ENCODE measurements around the gene CAMKV.

Gene CAMKV

DNA sequence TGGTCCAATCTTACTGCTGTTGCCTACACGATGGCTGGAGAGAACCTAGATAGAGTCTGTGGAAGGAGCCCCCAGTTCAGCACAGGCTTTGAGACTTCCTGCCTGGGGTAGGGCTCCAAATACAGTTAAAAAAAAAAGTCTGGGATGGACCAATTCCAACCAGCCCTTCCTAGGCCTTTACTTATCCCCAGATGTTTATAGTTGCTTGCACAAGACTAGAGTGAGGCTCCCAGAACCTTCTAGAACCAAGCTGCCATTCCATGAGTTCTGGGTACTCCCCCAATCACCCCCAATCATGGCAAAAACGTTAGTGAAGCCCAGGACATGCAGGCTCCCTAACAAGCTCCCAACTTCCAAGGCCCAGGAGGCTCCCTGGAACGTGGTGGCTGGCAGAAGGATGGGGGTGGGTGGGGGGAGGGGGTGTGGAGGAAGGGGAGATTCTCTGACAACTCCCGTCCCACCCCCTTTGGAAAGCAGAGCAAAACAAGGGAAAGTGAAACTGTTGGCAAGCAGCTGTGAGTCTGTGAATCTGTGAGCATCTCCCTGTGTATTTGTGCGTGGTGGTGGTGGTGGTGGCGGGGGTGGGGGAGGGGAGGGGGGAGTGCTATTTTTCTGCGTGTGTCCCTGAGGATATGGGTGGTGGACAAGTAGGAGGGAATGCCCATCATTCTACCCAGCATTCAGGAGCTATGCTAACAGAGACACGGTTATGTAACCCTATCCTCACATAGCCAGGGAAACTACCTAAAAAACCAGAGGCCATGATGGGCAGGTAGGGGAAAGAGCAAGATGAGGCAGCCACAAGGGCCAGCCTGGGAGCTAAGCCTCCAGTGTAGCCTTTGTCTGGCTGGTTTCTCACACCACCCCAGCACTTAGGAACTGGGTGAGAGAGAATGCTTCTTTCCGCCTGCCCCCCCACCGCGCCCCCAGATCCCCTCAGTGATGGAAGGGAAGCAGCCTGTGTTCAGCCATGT lies 31.9 kb upstream of the CAMKV start:
- TF ChIP-seq GATA2 (IDR thresholded peaks at IDR 0.05; ENCODE audit: low read depth, low read length) = no peak
- no peak for TF ChIP-seq GATA3 (IDR thresholded peaks at IDR 0.05; ENCODE audit: low read depth, low read length)

DNA sequence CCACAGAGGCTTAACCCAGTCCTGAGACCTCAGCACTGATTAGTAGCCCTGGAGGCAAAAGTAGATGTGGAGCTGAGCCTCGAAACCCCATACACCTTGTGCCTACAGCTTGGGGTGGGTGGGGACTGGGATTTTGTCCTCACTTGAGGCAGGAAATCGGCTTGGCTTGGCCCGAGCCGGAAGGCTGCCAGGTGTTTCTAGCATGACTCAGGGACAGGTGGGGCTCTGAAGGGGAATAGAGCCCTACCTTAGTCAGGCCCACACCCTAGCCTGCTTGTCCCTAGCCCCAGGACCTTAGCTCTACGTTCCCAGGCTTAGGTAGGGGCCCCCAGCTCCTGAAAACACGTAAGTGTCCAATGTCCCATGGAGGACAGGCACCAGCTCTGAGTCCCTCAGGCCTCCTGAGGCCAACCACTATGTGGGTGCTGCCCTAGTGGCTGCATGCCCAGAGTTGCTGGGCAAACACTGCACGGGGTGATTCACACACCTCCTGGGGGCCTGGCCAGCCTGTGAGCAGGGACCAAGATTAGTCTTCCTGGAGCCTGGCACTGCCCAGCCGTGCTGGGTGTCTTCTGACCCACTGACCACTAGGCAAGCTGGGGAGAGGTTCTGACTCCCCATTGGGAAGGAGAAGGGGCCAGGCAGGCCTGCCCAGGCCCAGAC lies 30.9 kb upstream of the CAMKV start:
- no peak for TF ChIP-seq GATA2 (IDR thresholded peaks at IDR 0.05; ENCODE audit: low read depth, low read length)
- no peak for TF ChIP-seq GATA3 (IDR thresholded peaks at IDR 0.05; ENCODE audit: low read depth, low read length)

DNA sequence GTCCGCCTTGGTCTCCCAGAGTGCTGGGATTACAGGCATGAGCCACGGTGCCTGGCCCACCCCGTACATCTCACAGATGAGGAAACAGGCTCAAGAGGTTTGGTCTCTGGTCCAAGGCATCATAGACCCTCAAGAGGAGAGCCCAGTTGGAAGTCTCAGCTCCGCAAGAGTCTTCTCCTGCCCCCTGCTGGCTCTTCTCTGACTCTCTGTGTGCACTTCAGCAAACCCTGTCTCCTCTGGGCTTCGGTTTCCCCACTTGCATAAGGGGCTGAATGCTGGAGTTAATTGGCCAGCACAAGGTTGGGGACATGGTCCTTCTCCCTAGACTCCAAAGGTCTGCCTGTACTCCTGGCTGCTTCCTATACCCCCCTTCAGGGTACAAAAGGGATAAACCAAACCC lies 30.1 kb upstream of the CAMKV start:
- TF ChIP-seq GATA2 (IDR thresholded peaks at IDR 0.05; ENCODE audit: low read depth, low read length) = no peak
- no peak for TF ChIP-seq GATA3 (IDR thresholded peaks at IDR 0.05; ENCODE audit: low read depth, low read length)

DNA sequence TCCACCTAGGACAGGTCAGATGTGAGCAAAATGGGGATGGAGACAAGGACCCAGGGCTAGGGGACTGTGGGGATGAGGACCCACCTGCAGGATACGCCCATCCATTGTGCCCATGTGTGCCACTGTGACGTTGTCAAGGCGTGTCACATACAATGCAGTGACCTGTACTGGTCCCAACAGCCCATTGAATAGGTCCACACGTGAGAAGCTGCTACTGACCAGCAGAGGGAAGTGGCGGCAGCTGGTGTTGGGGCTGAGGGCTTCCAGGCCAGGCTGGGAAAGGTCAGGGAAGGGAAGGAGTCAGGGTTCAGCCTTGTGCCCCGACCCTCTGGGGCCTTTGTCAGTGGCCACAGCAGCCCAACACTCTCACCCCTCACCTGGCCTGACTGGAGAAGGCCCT lies 29.3 kb upstream of the CAMKV start:
- TF ChIP-seq GATA2 (IDR thresholded peaks at IDR 0.05; ENCODE audit: low read depth, low read length) = no peak
- no peak for TF ChIP-seq GATA3 (IDR thresholded peaks at IDR 0.05; ENCODE audit: low read depth, low read length)

DNA sequence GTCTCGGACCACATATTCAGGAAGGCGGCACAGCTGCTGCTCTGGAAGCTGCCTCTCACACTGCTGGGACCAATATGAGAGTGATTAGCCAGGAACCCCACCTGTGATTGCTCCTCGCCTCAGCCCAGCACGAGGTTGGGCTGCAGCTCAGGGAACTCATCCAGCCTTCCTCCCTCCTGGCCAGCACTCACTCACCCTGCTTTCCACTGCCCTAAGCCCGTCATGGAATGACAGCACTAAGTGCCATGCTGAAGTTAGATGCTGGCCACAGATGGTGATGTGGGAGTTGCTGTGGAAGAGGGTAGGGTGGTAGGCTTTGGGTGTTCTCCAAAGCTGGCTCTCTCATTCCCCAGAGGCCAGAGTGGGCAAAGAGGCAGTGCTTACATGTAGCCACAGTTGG lies 26.6 kb upstream of the CAMKV start:
- TF ChIP-seq GATA3 (IDR thresholded peaks at IDR 0.05; ENCODE audit: low read depth, low read length) (no peak), GATA2 (IDR thresholded peaks at IDR 0.05; ENCODE audit: low read depth, low read length) (no peak)

DNA sequence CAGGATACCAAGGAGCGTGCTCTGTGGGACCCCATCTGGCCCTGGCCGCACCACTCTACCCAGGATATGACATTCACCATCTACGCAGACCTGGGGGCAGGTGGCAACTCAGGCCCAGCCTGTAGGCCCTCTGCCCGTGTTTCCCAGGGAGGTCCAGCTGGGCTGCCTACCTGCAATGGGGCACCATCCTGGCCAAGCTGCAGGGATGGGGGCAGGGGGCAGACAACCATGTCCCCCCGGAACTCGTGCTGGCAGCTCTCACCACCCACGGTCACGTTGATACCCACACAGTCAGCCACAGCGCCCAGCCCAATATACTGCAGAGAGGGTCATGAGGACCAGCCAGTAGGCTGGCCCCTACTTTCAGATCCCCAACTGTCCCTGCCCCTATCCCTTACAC lies 26.1 kb upstream of the CAMKV start:
- TF ChIP-seq GATA2 (IDR thresholded peaks at IDR 0.05; ENCODE audit: low read depth, low read length) = no peak
- no peak for TF ChIP-seq GATA3 (IDR thresholded peaks at IDR 0.05; ENCODE audit: low read depth, low read length)

DNA sequence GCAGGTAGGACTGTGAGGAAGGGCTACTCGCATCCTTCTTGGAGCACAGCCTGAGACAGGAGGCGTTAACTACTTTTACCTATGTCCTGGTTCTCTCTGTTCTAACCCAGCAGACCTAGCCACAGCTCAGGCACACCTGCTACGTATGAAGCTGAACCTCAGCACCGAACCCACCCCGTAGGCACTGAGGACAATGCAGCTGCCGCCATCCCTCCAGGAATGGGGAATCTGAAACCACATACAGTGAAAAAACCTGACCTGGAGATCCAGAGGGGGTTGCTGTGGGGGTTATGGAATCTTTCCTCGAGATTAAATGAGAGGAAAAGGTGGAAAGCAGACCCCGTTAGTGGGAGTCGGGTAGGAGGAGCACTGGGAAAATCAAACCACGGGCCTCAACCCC lies 19.6 kb upstream of the CAMKV start:
- no peak for TF ChIP-seq GATA3 (IDR thresholded peaks at IDR 0.05; ENCODE audit: low read depth, low read length)
- no peak for TF ChIP-seq GATA2 (IDR thresholded peaks at IDR 0.05; ENCODE audit: low read depth, low read length)

DNA sequence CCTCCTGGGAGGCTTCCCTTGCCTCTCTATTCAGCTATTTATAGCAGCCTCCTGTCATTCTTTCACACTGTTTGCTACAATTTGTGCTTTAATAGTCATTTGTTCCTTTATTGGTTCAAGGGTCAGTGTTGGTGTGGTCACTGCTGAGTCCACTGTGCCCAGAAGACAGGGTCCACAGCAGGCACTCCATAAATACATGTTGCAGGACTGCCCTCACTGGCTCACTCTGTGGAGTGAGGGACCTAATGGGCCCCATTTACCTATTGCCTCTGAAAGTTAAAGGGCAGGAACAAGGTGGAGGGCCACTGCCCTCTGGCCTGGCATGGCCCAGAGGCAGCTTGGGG lies 17.2 kb upstream of the CAMKV start:
- no peak for TF ChIP-seq GATA3 (IDR thresholded peaks at IDR 0.05; ENCODE audit: low read depth, low read length)
- no peak for TF ChIP-seq GATA2 (IDR thresholded peaks at IDR 0.05; ENCODE audit: low read depth, low read length)

DNA sequence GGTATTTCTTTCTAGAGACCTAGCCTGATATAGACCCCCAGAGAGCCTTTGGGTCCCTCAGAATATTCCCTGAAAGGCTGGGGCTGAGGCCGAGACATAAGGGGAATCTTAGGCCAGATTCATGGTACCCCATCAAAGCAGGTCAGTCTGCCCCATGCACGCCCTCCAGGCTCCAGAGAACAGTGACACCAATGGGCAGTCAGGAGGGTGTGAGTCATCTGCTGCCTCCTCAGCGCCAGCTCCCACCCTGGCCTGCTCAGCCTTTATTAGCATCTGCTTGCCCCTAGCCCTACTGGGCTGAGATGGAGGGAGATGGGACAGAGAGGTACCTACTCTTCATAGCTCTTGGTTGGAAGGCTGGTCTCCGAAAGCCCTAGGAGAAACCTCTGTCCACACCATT lies 14.3 kb upstream of the CAMKV start:
- no peak for TF ChIP-seq GATA3 (IDR thresholded peaks at IDR 0.05; ENCODE audit: low read depth, low read length)
- no peak for TF ChIP-seq GATA2 (IDR thresholded peaks at IDR 0.05; ENCODE audit: low read depth, low read length)

DNA sequence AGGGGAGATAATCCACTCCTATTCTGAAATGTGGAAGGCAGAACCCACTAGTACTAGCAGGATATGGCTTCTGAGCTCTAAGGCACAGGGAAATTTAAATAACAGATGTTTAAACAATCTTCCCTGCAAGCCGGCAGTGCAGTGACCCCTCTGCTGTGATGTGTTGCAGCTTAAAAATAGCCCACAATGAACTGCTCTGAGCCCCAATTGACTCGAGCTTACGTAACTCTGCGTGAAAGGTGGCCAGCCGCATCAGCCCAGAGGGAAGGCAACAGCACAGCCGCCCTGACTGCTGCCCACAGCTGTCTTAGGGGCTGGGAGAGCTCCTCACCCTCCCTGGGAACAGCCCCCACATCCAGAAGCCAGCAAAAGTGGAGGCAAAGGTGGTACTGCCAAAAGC lies 12.5 kb upstream of the CAMKV start:
- TF ChIP-seq GATA2 (IDR thresholded peaks at IDR 0.05; ENCODE audit: low read depth, low read length) (no peak), GATA3 (IDR thresholded peaks at IDR 0.05; ENCODE audit: low read depth, low read length) (no peak)

DNA sequence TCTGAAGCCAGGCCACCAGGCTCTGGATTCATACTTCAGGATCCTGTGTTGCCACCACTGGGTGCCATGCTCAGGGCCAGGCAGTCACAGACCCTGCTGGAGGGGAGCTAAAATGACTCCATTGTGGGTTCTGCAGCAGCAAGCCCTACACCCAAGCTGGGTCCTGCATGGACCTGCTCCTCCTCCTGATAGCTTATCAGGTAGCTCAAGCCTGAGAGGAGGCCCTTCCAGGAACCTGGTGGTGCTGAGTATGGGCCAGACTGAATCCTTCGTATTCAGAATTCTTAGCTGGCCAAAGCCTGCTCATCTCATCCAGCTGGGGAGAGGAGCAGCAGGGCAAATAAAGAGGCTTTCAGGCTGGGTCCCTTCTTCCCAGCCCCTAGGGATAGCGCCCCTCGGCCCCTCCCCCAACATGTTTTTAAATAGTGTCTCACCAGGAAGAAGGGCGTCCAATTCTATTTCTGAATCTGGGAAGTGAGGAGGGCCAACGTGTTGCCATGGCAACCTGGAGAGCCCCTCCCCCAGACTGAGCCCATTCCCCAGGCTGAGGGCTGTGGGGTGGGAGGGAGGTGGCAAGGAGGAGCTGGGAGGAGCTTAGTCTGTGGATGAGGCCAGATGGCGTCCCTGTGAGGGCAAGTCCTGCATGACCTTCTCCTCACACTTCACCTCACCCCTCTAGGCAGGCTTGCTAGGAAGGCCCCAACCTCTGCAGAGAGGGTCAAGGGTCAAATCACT lies 11.0 kb upstream of the CAMKV start:
- TF ChIP-seq GATA2 (IDR thresholded peaks at IDR 0.05; ENCODE audit: low read depth, low read length) (no peak), GATA3 (IDR thresholded peaks at IDR 0.05; ENCODE audit: low read depth, low read length) (no peak)

DNA sequence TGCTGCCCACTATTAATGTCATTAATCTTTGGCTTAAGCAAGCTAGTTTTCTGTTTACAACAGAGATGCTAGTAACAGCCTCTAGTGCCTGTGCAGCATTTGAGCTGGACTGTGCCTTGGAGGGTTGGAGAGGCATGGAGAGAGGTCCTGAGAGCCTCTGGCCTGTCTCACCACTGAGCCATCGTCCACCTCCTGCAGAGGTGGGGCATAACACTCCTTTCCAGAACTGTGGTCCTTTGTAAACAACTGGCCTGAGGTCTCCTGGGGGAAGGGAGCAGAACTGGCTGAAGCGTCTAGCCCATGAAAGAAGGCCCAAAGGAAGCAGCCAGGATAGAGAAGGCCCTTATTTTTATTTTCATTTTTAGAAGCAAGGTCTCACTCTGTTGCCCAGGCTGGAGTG lies 10.0 kb upstream of the CAMKV start:
- TF ChIP-seq GATA3 (IDR thresholded peaks at IDR 0.05; ENCODE audit: low read depth, low read length) (no peak), GATA2 (IDR thresholded peaks at IDR 0.05; ENCODE audit: low read depth, low read length) (no peak)

DNA sequence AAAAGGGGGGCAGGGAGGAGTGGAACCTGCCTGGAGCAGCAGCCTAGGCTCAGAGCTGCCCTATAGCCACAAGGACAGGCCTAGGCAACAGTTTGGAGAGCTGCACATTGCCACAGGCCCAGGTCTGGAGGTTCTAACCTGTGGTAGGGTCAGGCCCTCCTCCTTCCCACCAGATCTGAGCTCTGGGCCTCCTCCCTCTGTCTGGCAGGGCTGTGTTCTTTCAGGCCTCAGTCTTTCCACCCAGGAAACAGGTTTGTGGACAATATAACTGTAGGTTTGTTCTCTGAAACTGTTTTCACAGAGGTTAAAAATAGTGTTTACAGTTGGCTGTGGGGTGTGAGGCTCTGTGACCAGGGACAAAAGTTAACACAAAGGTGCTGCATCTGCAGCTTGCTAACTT lies 9.0 kb upstream of the CAMKV start:
- TF ChIP-seq GATA3 (IDR thresholded peaks at IDR 0.05; ENCODE audit: low read depth, low read length) (no peak), GATA2 (IDR thresholded peaks at IDR 0.05; ENCODE audit: low read depth, low read length) (no peak)

DNA sequence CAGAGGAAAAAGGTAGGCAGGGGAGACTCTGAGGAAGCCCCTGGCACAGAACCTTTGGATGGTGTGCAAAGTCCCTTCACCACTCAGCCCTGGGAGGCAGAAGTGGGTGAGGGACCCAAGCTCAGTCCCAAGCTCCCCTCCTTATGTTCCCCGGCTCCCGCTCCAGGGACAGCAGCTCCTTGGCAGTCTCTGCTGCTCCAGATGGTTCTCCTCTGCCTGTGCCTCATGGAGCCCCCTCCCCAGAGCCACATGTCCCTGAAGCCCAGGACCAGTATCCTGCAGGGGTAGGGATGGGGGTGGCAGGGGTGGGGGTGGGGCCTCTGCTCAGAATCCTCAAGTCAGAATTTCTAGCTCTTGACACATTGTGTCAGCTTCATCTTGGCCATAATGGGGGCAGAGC lies 8.0 kb upstream of the CAMKV start:
- no peak for TF ChIP-seq GATA2 (IDR thresholded peaks at IDR 0.05; ENCODE audit: low read depth, low read length)
- TF ChIP-seq GATA3 (IDR thresholded peaks at IDR 0.05; ENCODE audit: low read depth, low read length) = no peak
